Memory B cell (primary cell): ENCODE data around the gene MYORG.

Experiments used
- ATAC-seq: fragments of 150-1000 bp; cut with Tn5 transposase; 2 replicates; pipeline ENCODE4 v1.10.0; 2021; ENCODE audit warnings: low read depth, mild to moderate bottlenecking, moderate library complexity
- DNase-seq, 2 donors: peaks; one replicate each; pipeline ENCODE4 v3.0.0; 2022; ENCODE audit warnings: low spot score in 2 of 2
- H3K27ac Mint-ChIP-seq: one replicate; pipeline ENCODE4 v1.8.0; 2022; ENCODE audit warnings: mild to moderate bottlenecking, moderate library complexity, mixed read lengths
- H3K27me3 Mint-ChIP-seq: one replicate; pipeline ENCODE4 v1.8.0; 2022; ENCODE audit warnings: mixed read lengths
- H3K36me3 Mint-ChIP-seq: one replicate; pipeline ENCODE4 v1.8.0; 2022; ENCODE audit warnings: mild to moderate bottlenecking, mixed read lengths
- H3K4me1 Mint-ChIP-seq: one replicate; pipeline ENCODE4 v1.8.0; 2022; ENCODE audit warnings: mixed read lengths
- H3K4me3 Mint-ChIP-seq: one replicate; pipeline ENCODE4 v1.8.0; 2022; ENCODE audit warnings: mild to moderate bottlenecking, moderate library complexity, mixed read lengths
- H3K9me3 Mint-ChIP-seq: one replicate; pipeline ENCODE4 v1.8.0; 2022; ENCODE audit warnings: mixed read lengths

MYORG gene

GRCh38 chr9:34379334-34380033 lies 2.8 kb upstream of the MYORG start:
- no peaks in the 10 kb centered on the region for H3K36me3 Mint-ChIP-seq
- H3K27ac Mint-ChIP-seq = no peak overlapping the region
- DNase-seq (peak; percentile 87 to 90), ATAC-seq (peak; percentile 15)
- H3K4me1 Mint-ChIP-seq = peaks cover 31% of the 10 kb centered on the region
- H3K4me3 Mint-ChIP-seq = peak overlapping the region; percentile 84
- H3K27me3 Mint-ChIP-seq = no peaks in the 10 kb centered on the region
- no peaks in the 10 kb centered on the region for H3K9me3 Mint-ChIP-seq

DNA sequence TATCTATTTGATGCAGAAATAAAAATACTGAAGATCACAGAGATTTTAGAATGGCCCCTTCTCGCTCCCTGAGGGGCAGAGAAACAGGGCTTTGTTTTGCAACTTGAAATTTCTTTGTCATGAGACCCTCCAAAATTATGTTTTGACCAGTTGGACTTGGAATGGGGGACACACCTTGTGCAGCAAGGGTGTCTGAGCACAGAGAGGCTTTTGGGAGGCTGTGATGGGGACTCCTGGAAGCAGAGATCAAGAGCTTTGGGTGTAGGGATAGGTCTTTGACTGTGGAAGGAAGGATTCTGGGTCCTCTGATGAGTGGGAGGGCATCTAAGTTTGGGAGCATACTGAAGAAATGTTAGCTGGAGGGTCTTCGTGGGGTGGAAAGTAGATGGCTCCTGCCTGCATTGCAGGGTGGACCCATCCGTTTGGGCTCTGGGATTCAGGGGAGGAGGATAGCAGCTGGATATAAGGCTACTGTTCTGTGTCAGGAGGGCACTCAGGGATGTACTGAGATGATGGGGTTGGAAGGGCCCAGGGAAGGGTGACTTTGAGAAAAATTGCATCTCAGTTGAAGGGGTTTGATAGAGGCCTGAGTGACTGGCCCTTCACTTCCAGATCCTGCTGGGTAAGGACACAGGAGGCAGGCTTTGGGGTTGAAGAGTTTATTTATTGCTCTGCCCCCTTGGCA lies 1.8 kb upstream of the MYORG start:
- no peaks in the 10 kb centered on the region for H3K36me3 Mint-ChIP-seq
- peak overlapping the region; percentile 25 for H3K4me3 Mint-ChIP-seq
- no peak for DNase-seq
- peaks cover 31% of the 10 kb centered on the region for H3K4me1 Mint-ChIP-seq
- H3K27me3 Mint-ChIP-seq = no peaks in the 10 kb centered on the region
- H3K9me3 Mint-ChIP-seq = no peaks in the 10 kb centered on the region
- no peak for ATAC-seq
- peak overlapping the region; percentile 36 for H3K27ac Mint-ChIP-seq

- H3K9me3 Mint-ChIP-seq = no peaks in the 10 kb centered on the region
- peak overlapping the region; percentile 94 for H3K4me3 Mint-ChIP-seq
- H3K27me3 Mint-ChIP-seq = no peaks in the 10 kb centered on the region
- H3K27ac Mint-ChIP-seq = no peak overlapping the region
- DNase-seq (no peak), ATAC-seq (no peak)
- peaks cover 30% of the 10 kb centered on the region for H3K4me1 Mint-ChIP-seq
- no peaks in the 10 kb centered on the region for H3K36me3 Mint-ChIP-seq
Observed at GRCh38 chr9:34377404-34377746, 677 bp upstream of the MYORG start.

- DNase-seq = peak; percentile 46 to 62
Observed at GRCh38 chr9:34375901-34376595, 650 bp downstream of the MYORG start.

GRCh38 chr9:34374905-34375552 lies 1.7 kb downstream of the MYORG start:
- ATAC-seq (no peak), DNase-seq (no peak)
- H3K27me3 Mint-ChIP-seq = no peaks in the 10 kb centered on the region
- H3K4me1 Mint-ChIP-seq = peaks cover 20% of the 10 kb centered on the region
- H3K9me3 Mint-ChIP-seq = no peaks in the 10 kb centered on the region
- H3K27ac Mint-ChIP-seq = no peak overlapping the region
- no peak overlapping the region for H3K4me3 Mint-ChIP-seq
- no peaks in the 10 kb centered on the region for H3K36me3 Mint-ChIP-seq

More at GRCh38 chr9:34375901-34376595, 650 bp downstream of the MYORG start:
- peak; percentile 40 for ATAC-seq
- H3K4me1 Mint-ChIP-seq = peaks cover 25% of the 10 kb centered on the region
- no peaks in the 10 kb centered on the region for H3K9me3 Mint-ChIP-seq
- H3K4me3 Mint-ChIP-seq = peak overlapping the region; percentile 94
- H3K36me3 Mint-ChIP-seq = no peaks in the 10 kb centered on the region
- H3K27ac Mint-ChIP-seq = peak overlapping the region; percentile 1
- H3K27me3 Mint-ChIP-seq = no peaks in the 10 kb centered on the region

DNA sequence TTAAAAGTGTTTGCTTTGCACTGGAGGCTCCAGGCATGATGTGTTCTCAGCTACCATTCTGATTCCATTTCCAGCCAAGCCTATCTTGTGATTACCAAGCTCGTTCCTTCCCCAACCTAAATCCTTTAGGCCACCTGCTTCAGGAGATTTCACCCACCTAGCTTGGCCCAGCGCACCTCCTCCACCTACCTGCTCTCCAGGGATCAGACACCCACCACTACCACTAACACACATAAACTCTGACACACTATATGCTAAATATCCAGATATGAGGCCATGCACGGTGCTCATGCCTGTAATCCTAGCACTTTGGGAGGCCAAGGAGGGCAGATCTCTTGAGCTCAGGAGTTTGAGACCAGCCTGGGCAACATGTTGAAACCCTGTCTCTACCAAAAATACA lies 2.4 kb downstream of the MYORG start:
- DNase-seq (no peak), ATAC-seq (no peak)
- no peak overlapping the region for H3K4me3 Mint-ChIP-seq
- no peaks in the 10 kb centered on the region for H3K36me3 Mint-ChIP-seq
- H3K27me3 Mint-ChIP-seq = no peaks in the 10 kb centered on the region
- H3K9me3 Mint-ChIP-seq = no peaks in the 10 kb centered on the region
- peaks cover 14% of the 10 kb centered on the region for H3K4me1 Mint-ChIP-seq
- H3K27ac Mint-ChIP-seq = no peak overlapping the region

DNA sequence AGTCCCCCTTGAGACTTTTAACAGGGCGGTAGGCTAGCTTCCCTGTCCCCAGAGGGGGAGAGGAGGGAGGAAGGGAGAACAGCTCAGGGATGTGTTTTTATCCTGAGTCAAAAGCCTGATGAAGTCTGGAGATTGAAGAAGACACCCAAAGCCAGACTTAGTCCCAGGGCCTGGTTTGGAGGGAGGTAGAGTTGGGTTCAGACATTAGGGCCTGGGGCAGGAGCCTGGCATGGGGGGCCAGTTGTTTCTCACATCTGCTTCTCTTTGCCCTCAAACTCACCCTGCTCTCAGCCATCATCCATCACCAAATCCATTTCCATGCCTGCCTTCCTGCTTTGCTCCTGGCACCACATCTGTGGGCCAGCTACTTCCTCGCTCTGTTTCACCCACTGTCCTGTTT lies 2.9 kb downstream of the MYORG start:
- Mint-ChIP-seq H3K36me3 (peaks cover 2% of the 10 kb centered on the region), H3K9me3 (no peaks in the 10 kb centered on the region), H3K4me3 (no peak overlapping the region), H3K27me3 (no peaks in the 10 kb centered on the region), H3K27ac (no peak overlapping the region), H3K4me1 (peaks cover 11% of the 10 kb centered on the region)
- DNase-seq = no peak
- ATAC-seq = no peak

DNA sequence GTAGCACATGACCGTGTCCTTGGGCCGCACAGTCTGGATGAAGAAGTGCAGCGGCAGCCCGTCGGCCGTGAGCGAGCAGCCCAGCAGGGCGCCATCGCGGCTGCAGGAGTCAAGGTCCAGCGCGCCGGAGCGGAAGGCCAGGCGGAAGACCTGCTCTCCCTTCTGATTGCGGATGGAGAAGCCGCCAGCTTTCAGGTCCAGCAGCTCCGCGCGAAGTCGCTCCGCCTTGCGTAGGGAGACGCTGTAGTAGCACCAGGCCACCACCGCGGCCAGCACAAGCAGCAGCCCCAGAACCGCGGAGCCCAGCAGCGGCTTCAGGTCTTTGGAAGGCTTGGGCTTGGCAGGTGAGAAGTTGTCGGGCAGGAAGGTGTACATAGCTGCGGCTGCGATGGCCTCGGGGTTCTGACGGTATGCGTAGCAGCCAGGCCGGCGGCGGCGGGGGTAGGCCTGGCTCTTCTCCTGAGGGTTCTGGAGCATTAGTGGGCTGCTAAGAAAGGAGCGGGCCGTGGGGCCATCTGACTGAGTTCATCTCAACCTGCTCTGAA lies 4.2 kb downstream of the MYORG start:
- Mint-ChIP-seq H3K27me3 (no peaks in the 10 kb centered on the region), H3K9me3 (no peaks in the 10 kb centered on the region), H3K4me1 (peaks cover 7% of the 10 kb centered on the region), H3K27ac (no peak overlapping the region), H3K36me3 (peaks cover 8% of the 10 kb centered on the region), H3K4me3 (no peak overlapping the region)
- ATAC-seq (no peak), DNase-seq (no peak)

GRCh38 chr9:34371886-34372466 lies 4.7 kb downstream of the MYORG start:
- peaks cover 5% of the 10 kb centered on the region for H3K4me1 Mint-ChIP-seq
- no peak overlapping the region for H3K27ac Mint-ChIP-seq
- DNase-seq = no peak
- H3K4me3 Mint-ChIP-seq = no peak overlapping the region
- peaks cover 1% of the 10 kb centered on the region for H3K9me3 Mint-ChIP-seq
- H3K36me3 Mint-ChIP-seq = peaks cover 10% of the 10 kb centered on the region
- ATAC-seq = no peak
- no peaks in the 10 kb centered on the region for H3K27me3 Mint-ChIP-seq

DNA sequence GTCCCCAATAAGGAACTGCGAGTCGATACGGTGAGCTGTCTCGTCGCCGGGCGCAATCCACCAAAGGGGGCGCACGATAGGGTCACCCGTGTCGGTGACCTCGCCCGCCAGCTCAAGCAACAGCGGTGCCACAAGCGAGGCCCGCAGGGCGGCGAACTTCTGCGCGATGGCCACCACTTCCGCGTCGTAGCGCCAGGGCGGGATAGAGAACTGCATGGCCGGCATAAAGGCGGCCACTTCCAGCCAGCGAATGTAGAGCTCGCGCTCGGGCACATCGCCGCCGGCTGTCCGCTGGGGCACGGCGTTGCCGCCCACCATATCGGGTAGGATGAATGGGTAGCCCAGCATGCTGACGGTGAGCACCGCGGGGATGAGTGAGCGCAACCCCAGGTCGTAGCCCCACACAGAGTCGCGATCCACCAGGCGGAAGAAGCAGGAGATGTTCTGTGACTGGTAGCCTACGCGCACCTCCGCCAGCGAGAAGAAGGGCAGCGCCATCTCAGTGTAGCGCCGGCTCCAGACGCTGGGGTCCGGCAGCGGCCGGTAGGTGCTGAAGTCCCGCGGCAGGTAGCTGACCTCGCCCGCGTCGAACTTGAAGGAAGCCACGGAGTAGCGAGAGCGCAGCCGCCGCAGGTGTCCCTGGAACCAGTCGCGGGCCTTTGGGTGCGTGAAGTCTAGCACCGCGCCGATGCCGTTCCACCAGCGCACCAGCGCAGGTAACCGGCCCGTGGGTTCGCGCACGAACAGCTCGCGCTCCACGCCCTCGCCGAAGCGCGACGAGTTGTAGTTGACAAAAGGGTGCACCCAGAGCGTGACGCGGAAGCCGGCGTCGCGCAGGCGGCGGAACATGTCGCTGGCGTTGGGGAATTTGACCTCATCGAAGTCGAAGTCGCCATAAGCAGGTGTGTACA lies 5.5 kb downstream of the MYORG start:
- no peaks in the 10 kb centered on the region for H3K27me3 Mint-ChIP-seq
- ATAC-seq (peak; percentile 65), DNase-seq (no peak)
- H3K27ac Mint-ChIP-seq = no peak overlapping the region
- H3K36me3 Mint-ChIP-seq = peaks cover 13% of the 10 kb centered on the region
- H3K9me3 Mint-ChIP-seq = peaks cover 4% of the 10 kb centered on the region
- peak overlapping the region; percentile 60 for H3K4me3 Mint-ChIP-seq
- H3K4me1 Mint-ChIP-seq = peaks cover 4% of the 10 kb centered on the region

DNA sequence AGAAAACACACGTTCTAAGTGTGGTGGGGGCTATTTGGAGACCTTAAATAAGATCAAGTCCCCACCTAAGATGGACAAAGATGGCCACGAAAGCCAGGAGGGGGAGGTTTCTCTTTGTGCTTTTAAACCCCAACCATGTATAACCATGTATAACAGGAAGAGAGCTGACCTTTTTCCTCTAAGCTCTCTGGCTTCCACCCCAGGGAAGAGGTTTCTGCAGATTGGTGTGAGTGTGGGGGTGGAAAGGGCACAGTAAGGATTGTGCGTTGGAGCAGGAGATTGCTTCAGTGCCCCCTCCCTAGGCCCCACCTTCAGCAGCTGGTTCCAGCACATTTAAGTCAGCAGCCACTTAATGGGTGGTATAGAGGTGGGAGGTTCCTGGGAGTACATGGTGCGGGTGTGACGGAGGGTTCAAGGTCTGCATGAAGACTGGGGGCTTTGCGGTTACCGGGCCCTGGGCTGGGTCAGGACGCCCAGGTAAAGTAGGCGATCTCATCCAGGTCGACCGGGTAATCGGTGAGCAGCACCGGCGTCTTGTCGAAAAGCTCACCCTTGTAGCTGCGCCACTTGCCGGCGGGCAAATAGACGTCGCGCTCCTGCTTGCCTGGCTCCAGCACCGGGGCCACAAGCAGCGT lies 6.2 kb downstream of the MYORG start:
- peak overlapping the region; percentile 60 for H3K4me3 Mint-ChIP-seq
- ATAC-seq = no peak

DNA sequence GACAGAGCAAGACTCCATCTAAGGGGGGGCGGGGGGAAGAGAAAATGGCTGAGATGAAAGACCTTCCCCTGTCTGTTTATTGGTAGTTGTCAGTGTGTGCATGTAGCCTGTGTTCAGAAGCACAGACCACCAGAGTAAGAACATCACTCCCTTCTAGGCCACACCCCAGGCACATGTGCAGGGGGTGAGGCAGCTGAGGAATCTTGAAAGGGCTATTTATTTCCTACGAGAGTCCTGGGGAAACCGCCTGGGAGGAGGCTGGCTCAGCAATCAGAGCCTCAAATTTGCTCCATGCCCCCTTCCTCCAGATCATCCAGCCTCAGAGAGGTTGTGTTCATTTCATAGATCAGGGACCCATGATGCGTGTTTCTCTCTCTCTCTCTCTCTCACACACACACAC lies 7.1 kb downstream of the MYORG start:
- DNase-seq (no peak), ATAC-seq (no peak)
- Mint-ChIP-seq H3K9me3 (peaks cover 4% of the 10 kb centered on the region), H3K27me3 (no peaks in the 10 kb centered on the region), H3K4me1 (no peaks in the 10 kb centered on the region), H3K4me3 (no peak overlapping the region), H3K36me3 (peaks cover 13% of the 10 kb centered on the region), H3K27ac (no peak overlapping the region)

More for the DNA sequence above, 6.2 kb downstream of the MYORG start:
- Mint-ChIP-seq H3K27me3 (no peaks in the 10 kb centered on the region), H3K27ac (no peak overlapping the region), H3K4me1 (no peaks in the 10 kb centered on the region), H3K9me3 (peaks cover 4% of the 10 kb centered on the region), H3K36me3 (peaks cover 13% of the 10 kb centered on the region)
- no peak for DNase-seq
